CD4-positive, alpha-beta T cell treated with Interleukin-6 at 100 ng/mL for 8 hours (primary cell): ENCODE results near the gene RGS12.

Experiments used
- DNase-seq: peaks from one replicate; pipeline ENCODE4 v3.0.0-alpha.2; 2020; ENCODE audit warnings: mixed read lengths, low spot score

Gene RGS12

GRCh38 chr4:3311489-3312171 is 18.8 kb downstream of the RGS12 start:
- no peak for DNase-seq

GRCh38 chr4:3312362-3312761 is 19.5 kb downstream of the RGS12 start:
- DNase-seq, result no peak

GRCh38 chr4:3313139-3313538 is 20.3 kb downstream of the RGS12 start:
- DNase-seq, result no peak

GRCh38 chr4:3313556-3314228 is 20.9 kb downstream of the RGS12 start:
- no peak for DNase-seq

- DNase-seq, result no peak
Measured at GRCh38 chr4:3314706-3315260, 22.0 kb downstream of the RGS12 start.

GRCh38 chr4:3315566-3315965 is 22.7 kb downstream of the RGS12 start:
- no peak for DNase-seq

GRCh38 chr4:3316146-3316545 is 23.3 kb downstream of the RGS12 start:
- DNase-seq, result no peak

GRCh38 chr4:3317011-3317655 is 24.3 kb downstream of the RGS12 start:
- no peak for DNase-seq

- no peak for DNase-seq
Measured at GRCh38 chr4:3317656-3318211, 24.9 kb downstream of the RGS12 start.

GRCh38 chr4:3318561-3319021 is 25.8 kb downstream of the RGS12 start:
- DNase-seq, result no peak

GRCh38 chr4:3320361-3321023 is 27.7 kb downstream of the RGS12 start:
- no peak for DNase-seq

GRCh38 chr4:3321295-3321889 is 28.6 kb downstream of the RGS12 start:
- no peak for DNase-seq

- DNase-seq, result no peak
Measured at GRCh38 chr4:3322059-3322550, 29.3 kb downstream of the RGS12 start.

GRCh38 chr4:3323071-3323481 is 30.3 kb downstream of the RGS12 start:
- DNase-seq, result no peak

- DNase-seq, result no peak
Measured at GRCh38 chr4:3324093-3324815, 31.4 kb downstream of the RGS12 start.

- DNase-seq, result no peak
Measured at GRCh38 chr4:3328814-3329663, 36.2 kb downstream of the RGS12 start.

- DNase-seq, result no peak
Measured at GRCh38 chr4:3329887-3330286, 37.1 kb downstream of the RGS12 start.

- DNase-seq, result no peak
Measured at GRCh38 chr4:3330707-3331106, 37.9 kb downstream of the RGS12 start.

GRCh38 chr4:3331511-3332394 is 38.9 kb downstream of the RGS12 start:
- no peak for DNase-seq
